ENCODE data around the gene CD300E.
A peak's percentile ranks its signal among the peaks of the same experiment; 100 is the strongest.

The CD300E gene

DNA sequence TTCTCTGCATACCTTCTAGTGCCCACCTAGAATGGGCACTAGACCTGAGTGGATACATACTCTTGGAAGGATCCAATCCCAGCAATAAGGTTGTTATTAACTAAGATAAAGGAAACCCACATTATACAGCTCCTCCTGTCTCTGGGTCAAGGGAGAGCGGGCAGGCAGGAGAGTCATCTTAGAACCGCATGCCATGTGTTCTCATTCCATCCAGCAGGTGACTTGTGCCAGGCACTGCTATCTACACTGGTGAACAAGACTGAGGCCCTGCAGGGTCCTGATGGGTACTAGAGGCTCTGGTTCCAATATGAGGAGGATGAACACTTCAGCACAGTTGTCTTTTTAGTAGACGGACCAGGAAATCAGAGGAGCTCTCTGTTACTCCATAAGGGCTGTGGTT is 50.4 kb downstream of the CD300E start:
- peaks cover 3% of the 10 kb centered on the region for H3K9me3 Mint-ChIP-seq
- H3K27ac Mint-ChIP-seq: no peak overlapping the region
- peaks cover 27% of the 10 kb centered on the region for H3K27me3 Mint-ChIP-seq
- H3K36me3 Mint-ChIP-seq (ENCODE audit: low read depth): no peaks in the 10 kb centered on the region
- H3K4me3 Mint-ChIP-seq: no peak overlapping the region
- ATAC-seq: no peak
- peaks cover 21% of the 10 kb centered on the region for H3K4me1 Mint-ChIP-seq
- DNase-seq: no peak

GRCh38 chr17:74571621-74572270 is 51.8 kb downstream of the CD300E start:
- H3K36me3 Mint-ChIP-seq (ENCODE audit: low read depth): no peaks in the 10 kb centered on the region
- peaks cover 21% of the 10 kb centered on the region for H3K4me1 Mint-ChIP-seq
- H3K27me3 Mint-ChIP-seq: peaks cover 31% of the 10 kb centered on the region

DNA sequence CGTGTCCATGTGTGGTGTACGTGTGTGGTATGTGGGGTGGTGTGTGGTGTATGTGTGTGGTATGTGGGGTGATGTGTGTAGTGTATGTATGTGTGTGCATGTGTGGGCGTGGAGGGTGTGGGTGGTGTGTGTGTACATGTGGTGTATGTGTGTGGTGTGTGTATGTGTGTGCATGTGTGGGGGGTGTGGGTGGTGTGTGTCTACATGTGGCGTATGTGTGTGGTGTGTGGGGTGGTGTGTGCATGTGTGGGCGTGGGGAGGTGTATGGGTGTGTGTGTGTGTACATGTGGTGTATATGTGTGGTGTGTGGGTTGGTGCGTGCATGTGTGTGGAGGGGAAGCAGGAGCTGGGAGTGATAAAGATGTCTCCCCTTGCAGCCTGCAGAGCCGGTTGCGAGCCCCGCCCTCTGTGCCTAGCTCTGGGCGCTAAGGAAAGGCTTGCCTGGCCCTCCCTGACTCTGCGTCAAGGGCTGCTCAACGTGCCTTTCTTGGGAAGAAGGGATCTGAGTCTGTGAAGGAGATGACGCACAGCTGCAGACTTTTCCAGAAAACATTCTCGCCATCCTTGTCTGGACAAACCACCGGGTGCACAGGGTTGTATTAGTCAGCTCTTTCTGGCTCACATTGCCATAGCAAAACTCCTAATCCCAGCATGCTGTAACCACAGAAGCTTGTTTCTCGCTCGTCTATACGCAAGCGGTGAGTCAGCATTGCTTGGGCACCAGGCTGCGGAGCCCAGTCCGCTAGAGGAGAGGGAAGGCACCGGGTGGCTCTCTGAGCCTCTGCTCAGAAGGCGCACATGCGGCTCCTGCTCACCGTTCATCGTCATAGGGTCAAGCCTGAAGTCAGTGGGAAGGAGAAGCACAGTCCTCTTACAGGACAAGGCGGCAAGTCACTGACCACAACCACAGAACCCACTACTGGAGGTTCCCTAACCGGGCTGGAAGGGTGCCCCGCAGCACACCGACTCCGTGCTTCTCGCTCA is 54.2 kb downstream of the CD300E start:
- Mint-ChIP-seq H3K4me3 (no peak overlapping the region), H3K36me3 (ENCODE audit: low read depth) (no peaks in the 10 kb centered on the region), H3K27me3 (peaks cover 33% of the 10 kb centered on the region), H3K27ac (no peak overlapping the region), H3K4me1 (peaks cover 21% of the 10 kb centered on the region), H3K9me3 (peaks cover 4% of the 10 kb centered on the region)
- DNase-seq (peak; percentile 40), ATAC-seq (peak; percentile 82)

More at GRCh38 chr17:74571621-74572270, 51.8 kb downstream of the CD300E start:
- Mint-ChIP-seq H3K9me3 (peaks cover 4% of the 10 kb centered on the region), H3K27ac (no peak overlapping the region), H3K4me3 (no peak overlapping the region)
- ATAC-seq (peak; percentile 12), DNase-seq (no peak)

- no peak for DNase-seq
- Mint-ChIP-seq H3K9me3 (peaks cover 4% of the 10 kb centered on the region), H3K27me3 (peaks cover 35% of the 10 kb centered on the region), H3K4me3 (no peak overlapping the region), H3K4me1 (peaks cover 22% of the 10 kb centered on the region), H3K27ac (no peak overlapping the region), H3K36me3 (ENCODE audit: low read depth) (no peaks in the 10 kb centered on the region)
- no peak for ATAC-seq
Observed at GRCh38 chr17:74568106-74568873, 55.2 kb downstream of the CD300E start.

- peaks cover 4% of the 10 kb centered on the region for H3K9me3 Mint-ChIP-seq
- DNase-seq (no peak), ATAC-seq (no peak)
- H3K36me3 Mint-ChIP-seq (ENCODE audit: low read depth): no peaks in the 10 kb centered on the region
- peaks cover 22% of the 10 kb centered on the region for H3K4me1 Mint-ChIP-seq
- H3K4me3 Mint-ChIP-seq: no peak within 1 kb of the TSS
- no peak within 1 kb of the TSS for H3K27ac Mint-ChIP-seq
- H3K27me3 Mint-ChIP-seq: peaks cover 35% of the 10 kb centered on the region
Observed at GRCh38 chr17:74567397-74567796, 56.1 kb downstream of the CD300E start, which contains the start of gene CD300H. CD300H (minus strand) TSS chr17:74567509.

- peak; percentile 51 for DNase-seq
- Mint-ChIP-seq H3K4me3 (no peak overlapping the region), H3K27ac (no peak overlapping the region), H3K4me1 (peaks cover 19% of the 10 kb centered on the region), H3K27me3 (peaks cover 35% of the 10 kb centered on the region), H3K9me3 (peaks cover 4% of the 10 kb centered on the region), H3K36me3 (ENCODE audit: low read depth) (no peaks in the 10 kb centered on the region)
- no peak for ATAC-seq
Observed at GRCh38 chr17:74566132-74566753, 57.3 kb downstream of the CD300E start.

DNA sequence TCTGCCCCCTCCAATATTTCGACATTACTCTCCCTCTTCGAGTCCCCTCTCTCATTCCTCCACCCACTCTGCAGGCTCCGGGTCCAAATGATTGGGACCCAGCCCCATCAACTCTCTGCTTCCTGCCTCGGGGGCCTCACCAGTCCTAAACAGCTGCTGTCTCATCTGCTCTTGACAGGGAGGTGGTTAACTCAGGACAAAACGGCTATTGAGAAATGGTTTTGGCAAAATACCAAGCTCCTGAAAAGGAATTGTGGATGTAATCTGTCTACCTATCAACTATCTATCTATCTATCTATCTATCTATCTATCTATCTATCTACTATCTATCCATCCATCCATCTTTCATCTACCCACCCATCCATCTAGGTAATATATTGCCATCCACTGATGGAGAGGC is 58.4 kb downstream of the CD300E start:
- peaks cover 19% of the 10 kb centered on the region for H3K4me1 Mint-ChIP-seq
- H3K27me3 Mint-ChIP-seq: peaks cover 33% of the 10 kb centered on the region
- peaks cover 4% of the 10 kb centered on the region for H3K9me3 Mint-ChIP-seq
- ATAC-seq (no peak), DNase-seq (no peak)
- no peak overlapping the region for H3K27ac Mint-ChIP-seq
- no peaks in the 10 kb centered on the region for H3K36me3 Mint-ChIP-seq (ENCODE audit: low read depth)
- H3K4me3 Mint-ChIP-seq: no peak overlapping the region

- Mint-ChIP-seq H3K27me3 (peaks cover 20% of the 10 kb centered on the region), H3K36me3 (ENCODE audit: low read depth) (no peaks in the 10 kb centered on the region), H3K9me3 (peaks cover 2% of the 10 kb centered on the region), H3K27ac (no peak overlapping the region), H3K4me1 (peaks cover 15% of the 10 kb centered on the region), H3K4me3 (no peak overlapping the region)
- no peak for ATAC-seq
- DNase-seq: no peak
Observed at GRCh38 chr17:74563358-74563757, 60.2 kb downstream of the CD300E start.

- Mint-ChIP-seq H3K27me3 (peaks cover 14% of the 10 kb centered on the region), H3K27ac (no peak overlapping the region), H3K36me3 (ENCODE audit: low read depth) (no peaks in the 10 kb centered on the region), H3K4me1 (peaks cover 13% of the 10 kb centered on the region), H3K4me3 (no peak overlapping the region), H3K9me3 (no peaks in the 10 kb centered on the region)
- DNase-seq: no peak
- ATAC-seq: no peak
Observed at GRCh38 chr17:74561586-74561985, 62.0 kb downstream of the CD300E start.
